SK-N-MC (cell line): Measurements from ENCODE around the gene DGKI.

Experiments used
- EZH2 ChIP-seq: fragments of 200-600 bp; sonication (generic); IDR thresholded peaks from one replicate; pipeline ENCODE4 v1.6.1; 2017; ENCODE audit warnings: antibody characterized with exemption
- POLR2AphosphoS5 ChIP-seq: IDR thresholded peaks from 2 replicates; pipeline ENCODE4 v1.6.1; 2012; ENCODE audit warnings: mild to moderate bottlenecking, low read depth, low read length, borderline replicate concordance

- TF ChIP-seq POLR2AphosphoS5 (no peak), EZH2 (no peak)
Observed at GRCh38 chr7:137670222-137671064, 176.3 kb downstream of the DGKI start.
